ENCODE data around the gene ZBTB45. TPM values are rescaled to one million over a fixed set of nuclear protein-coding genes. Genes with fewer than 3 reads are reported as not detected.

The ZBTB45 gene
- total and polyA plus RNA-seq, 2 experiments from 2014 or later: 26.3 to 29.4 TPM

GRCh38 chr19:58477871-58478270 lies 41.7 kb downstream of the ZBTB45 start:
- peak overlapping the region; percentile 89 for H3K27ac ChIP-seq
- H3K4me3 ChIP-seq: no peak overlapping the region
- peaks cover 9% of the 10 kb centered on the region for H3K36me3 ChIP-seq
- no peak for DNase-seq (ENCODE audit: low read depth in 1 of 2, low spot score in 1 of 2)
- no peaks in the 10 kb centered on the region for H3K27me3 ChIP-seq
- H3K9me3 ChIP-seq (ENCODE audit: low read depth): no peaks in the 10 kb centered on the region
- TF ChIP-seq CTCF (IDR thresholded peaks at IDR 0.05; ENCODE audit: low read depth, low read length): no peak
- peaks cover 10% of the 10 kb centered on the region for H3K4me1 ChIP-seq (ENCODE audit: low read depth)

- no peak for TF ChIP-seq CTCF (IDR thresholded peaks at IDR 0.05; ENCODE audit: low read depth, low read length)
- H3K9me3 ChIP-seq (ENCODE audit: low read depth): no peaks in the 10 kb centered on the region
- DNase-seq (ENCODE audit: low read depth in 1 of 2, low spot score in 1 of 2): no peak
- peaks cover 15% of the 10 kb centered on the region for H3K36me3 ChIP-seq
- peak overlapping the region; percentile 66 for H3K4me3 ChIP-seq
- peaks cover 10% of the 10 kb centered on the region for H3K4me1 ChIP-seq (ENCODE audit: low read depth)
- peak overlapping the region; percentile 89 for H3K27ac ChIP-seq
- no peaks in the 10 kb centered on the region for H3K27me3 ChIP-seq
Observed at GRCh38 chr19:58477130-58477529, 42.5 kb downstream of the ZBTB45 start.

- peak; percentile 18 to 28 for DNase-seq (ENCODE audit: low read depth in 1 of 2, low spot score in 1 of 2)
- H3K27ac ChIP-seq: peak overlapping the region; percentile 89
- H3K27me3 ChIP-seq: no peaks in the 10 kb centered on the region
Observed at GRCh38 chr19:58476498-58477015, 43.1 kb downstream of the ZBTB45 start.

GRCh38 chr19:58475714-58476497 lies 43.7 kb downstream of the ZBTB45 start, which contains the start of gene ZNF446:
Gene ZNF446 (plus strand): TSS chr19:58476352. CDS start chr19:58477219, 867 bp downstream.
- DNase-seq (ENCODE audit: low read depth in 1 of 2, low spot score in 1 of 2): peak; percentile 97 to 99
- H3K36me3 ChIP-seq: peaks cover 17% of the 10 kb centered on the region
- no peak for TF ChIP-seq CTCF (IDR thresholded peaks at IDR 0.05; ENCODE audit: low read depth, low read length)
- H3K27me3 ChIP-seq: no peaks in the 10 kb centered on the region
- peaks cover 10% of the 10 kb centered on the region for H3K4me1 ChIP-seq (ENCODE audit: low read depth)
- no peaks in the 10 kb centered on the region for H3K9me3 ChIP-seq (ENCODE audit: low read depth)
- peak within 1 kb of the TSS; percentile 66 for H3K4me3 ChIP-seq
- peak within 1 kb of the TSS; percentile 89 for H3K27ac ChIP-seq

More at GRCh38 chr19:58476498-58477015, 43.1 kb downstream of the ZBTB45 start:
- peaks cover 21% of the 10 kb centered on the region for H3K36me3 ChIP-seq
- TF ChIP-seq CTCF (IDR thresholded peaks at IDR 0.05; ENCODE audit: low read depth, low read length): no peak
- H3K4me3 ChIP-seq: peak overlapping the region; percentile 66
- H3K4me1 ChIP-seq (ENCODE audit: low read depth): peaks cover 10% of the 10 kb centered on the region
- H3K9me3 ChIP-seq (ENCODE audit: low read depth): no peaks in the 10 kb centered on the region

GRCh38 chr19:58474997-58475713 lies 44.5 kb downstream of the ZBTB45 start:
- no peak for DNase-seq (ENCODE audit: low read depth in 1 of 2, low spot score in 1 of 2)
- Histone ChIP-seq H3K36me3 (peaks cover 12% of the 10 kb centered on the region), H3K9me3 (ENCODE audit: low read depth) (no peaks in the 10 kb centered on the region), H3K27ac (peak overlapping the region; percentile 89), H3K4me3 (peak overlapping the region; percentile 66), H3K4me1 (ENCODE audit: low read depth) (peaks cover 10% of the 10 kb centered on the region), H3K27me3 (no peaks in the 10 kb centered on the region)
- TF ChIP-seq CTCF (IDR thresholded peaks at IDR 0.05; ENCODE audit: low read depth, low read length): no peak

Data from cardiac muscle cell (in vitro differentiated cells and primary cell).